Measurements from ENCODE around the gene SERBP1. TPM values are rescaled to one million over a fixed set of nuclear protein-coding genes. Genes with fewer than 3 reads are reported as not detected.

Gene SERBP1
- polyA plus RNA-seq, 1 donor, result 437 TPM

- DNase-seq, result no peak
Measured at GRCh38 chr1:67359592-67359991, 70.6 kb downstream of the SERBP1 start.

Other genes with a start within 250 kb of the SERBP1 start
- gene IL12RB2, start 122.5 kb downstream of the SERBP1 start, polyA plus RNA-seq (ENCODE audit: insufficient read length), result 1.8 TPM

Data from hindlimb muscle (tissue), 1 donor.